ENCODE measurements around the gene MAP3K6. TPM values are rescaled to one million over a fixed set of nuclear protein-coding genes. Genes with fewer than 3 reads are reported as not detected.

MAP3K6 gene
- total RNA-seq, 4 donors from 2014 or later = 26.4 to 129 (median 35.1) TPM

DNA sequence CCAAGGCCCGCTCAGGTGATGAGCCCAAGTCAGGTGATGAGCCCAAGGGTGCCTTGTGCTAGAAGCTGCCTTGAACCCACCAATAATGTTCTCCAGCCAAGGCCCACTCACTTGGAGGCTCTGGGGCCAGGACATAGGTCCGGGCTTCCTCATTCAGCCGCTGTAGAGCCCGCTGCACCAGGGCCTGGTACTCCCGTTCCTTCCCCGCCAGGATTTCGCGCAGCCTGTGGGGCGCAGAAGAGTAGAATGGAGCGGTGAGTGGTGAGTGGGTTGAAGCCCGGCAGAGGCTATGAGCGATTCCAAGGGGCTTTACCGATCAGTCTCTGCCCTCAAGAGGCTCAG is 10.5 kb downstream of the MAP3K6 start:
- no peak for TF ChIP-seq CTCF (IDR thresholded peaks at IDR 0.05; ENCODE audit: low read depth)

DNA sequence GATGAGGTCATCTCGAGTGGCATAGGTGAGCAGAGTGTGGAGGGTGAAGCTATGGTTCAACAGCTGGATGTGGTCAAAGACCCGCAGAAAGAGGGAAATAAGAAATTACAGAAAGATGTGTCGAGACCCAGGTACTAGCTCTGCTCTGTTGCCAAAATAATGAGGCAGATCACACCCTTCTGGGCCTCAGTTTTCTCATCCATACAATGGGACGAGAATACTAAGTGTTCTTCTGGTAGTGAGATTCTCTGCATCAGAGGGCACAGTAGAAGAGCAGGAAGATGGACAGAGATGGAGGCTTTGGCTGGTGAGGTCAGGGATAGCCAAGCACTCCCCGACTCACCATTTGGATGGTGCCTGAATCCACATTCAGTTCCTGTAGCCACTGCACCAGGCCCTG is 11.1 kb downstream of the MAP3K6 start:
- TF ChIP-seq CTCF (IDR thresholded peaks at IDR 0.05; ENCODE audit: low read depth) = no peak

DNA sequence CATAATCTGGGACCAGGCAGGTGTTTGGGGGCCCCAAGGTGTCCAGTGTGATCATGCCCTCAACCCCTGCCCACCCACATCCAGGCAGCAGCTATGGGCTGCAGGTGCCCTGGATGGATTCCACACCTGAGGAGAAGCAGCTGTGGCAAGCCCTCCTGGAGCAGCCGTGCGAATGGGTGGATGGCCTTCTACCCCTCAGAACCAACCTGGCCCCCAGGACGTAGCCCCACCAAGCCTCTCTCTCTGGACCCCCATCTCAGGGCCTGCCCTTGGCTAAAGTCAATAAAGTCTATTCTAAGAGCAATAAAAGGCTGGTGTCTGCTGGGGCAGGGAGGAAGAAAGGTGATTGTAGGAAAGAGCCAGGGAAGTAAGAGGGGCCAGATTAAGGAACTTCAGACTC is 13.1 kb downstream of the MAP3K6 start:
- TF ChIP-seq CTCF (IDR thresholded peaks at IDR 0.05; ENCODE audit: low read depth) = no peak

GRCh38 chr1:27353166-27353565 is 13.6 kb downstream of the MAP3K6 start:
- TF ChIP-seq CTCF (IDR thresholded peaks at IDR 0.05; ENCODE audit: low read depth) = no peak

- TF ChIP-seq CTCF (IDR thresholded peaks at IDR 0.05; ENCODE audit: low read depth) = no peak
These were observed 15.1 kb downstream of the MAP3K6 start for GRCh38 chr1:27351541-27352107.

GRCh38 chr1:27350663-27351540 is 15.9 kb downstream of the MAP3K6 start:
- TF ChIP-seq CTCF (IDR thresholded peaks at IDR 0.05; ENCODE audit: low read depth) = no peak

GRCh38 chr1:27349784-27350662 is 16.7 kb downstream of the MAP3K6 start:
- TF ChIP-seq CTCF (IDR thresholded peaks at IDR 0.05; ENCODE audit: low read depth) = no peak
